ENCODE data around the gene KCNIP1.

Gene KCNIP1

GRCh38 chr5:170638051-170638450 lies 134.2 kb downstream of the KCNIP1 start:
- no peak for TF ChIP-seq ZNF274 (IDR thresholded peaks at IDR 0.05; ENCODE audit: low read depth, low read length)
- H3K4me3 ChIP-seq (ENCODE audit: low read length) = no peak overlapping the region

GRCh38 chr5:170638454-170639220 lies 134.8 kb downstream of the KCNIP1 start:
- no peak overlapping the region for H3K4me3 ChIP-seq (ENCODE audit: low read length)
- TF ChIP-seq ZNF274 (IDR thresholded peaks at IDR 0.05; ENCODE audit: low read depth, low read length) = no peak

DNA sequence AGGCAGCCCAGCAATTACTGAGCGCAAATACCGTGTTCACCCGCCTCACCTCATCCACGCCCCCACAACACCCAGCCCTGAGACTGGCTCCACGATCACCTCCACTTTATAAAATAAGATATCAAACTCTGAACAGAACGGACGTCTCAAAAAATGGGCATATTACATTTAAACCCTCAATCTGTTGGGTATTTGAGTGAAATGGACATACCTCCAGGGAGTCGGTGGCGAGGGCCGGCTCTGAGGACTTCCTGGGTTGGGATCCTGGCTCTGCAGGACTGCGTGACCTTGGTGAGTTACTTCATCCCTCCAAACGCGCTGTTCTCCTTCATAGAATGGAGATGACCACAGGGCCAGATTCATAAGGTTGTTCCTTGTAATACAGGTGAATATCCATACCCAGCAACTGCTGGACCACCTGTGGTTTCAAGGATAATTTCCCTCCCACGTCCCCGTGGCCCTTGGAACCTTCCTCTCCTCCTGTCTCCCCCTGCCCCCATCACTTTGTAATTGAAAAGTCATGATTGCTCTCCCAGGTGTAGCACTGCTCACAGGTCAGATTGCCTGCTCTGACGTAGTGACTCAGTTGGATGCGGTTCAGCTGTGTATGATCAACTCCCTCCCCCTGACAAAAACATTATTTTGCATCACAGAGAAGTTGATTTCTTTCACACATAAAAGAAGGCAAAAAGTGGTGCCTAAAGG lies 135.6 kb downstream of the KCNIP1 start:
- no peak overlapping the region for H3K4me3 ChIP-seq (ENCODE audit: low read length)
- TF ChIP-seq ZNF274 (IDR thresholded peaks at IDR 0.05; ENCODE audit: low read depth, low read length) = no peak

DNA sequence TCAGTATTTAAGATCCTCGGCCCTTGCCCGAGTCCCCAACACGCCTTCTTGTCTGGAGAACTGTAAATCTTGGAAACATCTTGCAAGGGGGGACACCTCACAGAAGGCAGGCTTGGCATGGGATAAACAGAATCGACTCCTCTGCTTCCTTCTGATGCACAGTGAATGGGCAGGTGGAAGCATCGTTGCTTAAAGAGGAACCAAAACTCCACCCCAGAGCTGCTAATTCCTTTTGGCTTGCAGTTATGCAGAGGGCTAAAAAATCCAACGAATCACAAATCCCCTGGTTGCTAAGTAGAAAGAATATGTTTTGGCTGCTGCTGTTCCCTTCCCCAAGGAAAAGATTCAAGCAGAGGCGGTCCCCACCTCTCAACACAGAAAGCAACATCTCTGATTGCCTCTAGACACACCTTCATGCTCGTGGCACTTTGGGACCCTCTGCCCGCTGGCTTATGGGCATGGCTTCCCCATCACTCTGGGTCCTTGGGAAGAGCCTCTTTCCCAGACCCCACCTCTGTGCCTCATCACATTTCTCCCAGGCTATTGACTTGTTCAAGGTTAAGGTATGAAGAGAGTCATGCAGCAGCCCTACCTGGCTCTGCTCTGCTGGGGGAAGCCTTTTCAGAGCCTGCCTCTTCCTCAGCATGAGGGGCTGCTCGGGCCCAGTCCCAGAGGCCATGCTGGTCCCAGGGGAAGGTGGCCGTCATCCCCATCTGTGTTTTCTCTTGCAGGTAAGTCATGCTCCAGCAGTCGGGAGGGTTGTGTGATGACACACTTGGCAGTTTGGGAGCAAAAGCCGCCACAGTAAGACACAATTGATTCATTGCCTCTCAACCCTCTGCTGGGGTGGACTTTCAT lies 137.1 kb downstream of the KCNIP1 start:
- H3K4me3 ChIP-seq (ENCODE audit: low read length) = no peak overlapping the region
- TF ChIP-seq ZNF274 (IDR thresholded peaks at IDR 0.05; ENCODE audit: low read depth, low read length) = no peak

DNA sequence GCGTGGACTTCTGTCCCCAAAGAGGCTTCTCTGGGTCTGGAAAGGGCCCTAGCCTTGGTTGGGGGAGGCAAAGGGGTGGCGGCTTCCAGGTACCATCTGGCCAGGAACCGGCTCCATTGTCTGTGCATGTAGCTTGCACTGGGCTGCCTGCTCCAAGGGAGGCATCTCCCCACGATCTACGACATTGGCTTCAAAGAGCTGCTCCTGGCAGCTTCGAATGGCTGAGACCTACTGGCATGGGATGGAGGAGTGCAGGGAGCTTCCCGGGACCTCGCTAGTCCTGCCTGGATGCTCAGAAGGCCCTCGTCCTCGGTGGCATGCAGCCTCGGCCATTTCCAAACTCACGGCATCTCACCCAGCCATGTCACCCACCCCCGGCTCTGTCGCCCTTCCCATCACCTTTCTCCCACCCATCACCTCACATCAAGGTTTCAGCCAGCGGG lies 137.8 kb downstream of the KCNIP1 start:
- no peak overlapping the region for H3K4me3 ChIP-seq (ENCODE audit: low read length)
- TF ChIP-seq ZNF274 (IDR thresholded peaks at IDR 0.05; ENCODE audit: low read depth, low read length) = no peak

DNA sequence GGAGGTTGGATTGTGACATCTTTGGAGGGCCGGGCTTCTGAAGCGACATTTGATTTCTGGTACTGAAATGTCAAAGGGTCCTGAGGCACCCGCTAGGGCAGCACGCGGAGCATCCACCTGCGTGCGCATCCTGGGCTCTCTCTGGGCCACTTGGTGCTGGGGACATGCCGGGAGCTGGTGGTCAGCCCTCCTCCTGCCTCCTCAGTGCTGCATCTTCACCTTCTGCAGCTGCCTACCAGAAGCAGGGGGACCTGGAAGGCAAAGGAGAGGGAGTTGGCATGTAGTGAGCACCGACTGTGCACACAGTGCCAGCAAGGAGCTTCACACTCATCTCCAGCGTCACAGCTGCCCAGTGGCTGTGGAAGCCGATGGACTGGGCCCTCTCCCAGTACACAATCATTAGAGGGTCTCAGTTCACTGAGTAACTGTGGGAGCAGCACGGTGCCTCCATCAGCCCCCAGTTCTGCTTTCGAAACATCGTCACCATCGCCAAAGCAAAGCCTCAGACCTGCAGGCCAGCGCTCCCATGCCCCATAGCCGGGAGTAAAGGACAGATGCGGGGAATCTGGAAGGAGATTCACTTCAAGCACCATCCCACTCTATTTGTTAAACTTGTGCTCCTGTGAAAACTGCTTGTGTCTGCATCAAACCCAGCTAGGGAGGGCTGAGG lies 138.4 kb downstream of the KCNIP1 start:
- TF ChIP-seq ZNF274 (IDR thresholded peaks at IDR 0.05; ENCODE audit: low read depth, low read length) = no peak
- H3K4me3 ChIP-seq (ENCODE audit: low read length) = no peak overlapping the region

DNA sequence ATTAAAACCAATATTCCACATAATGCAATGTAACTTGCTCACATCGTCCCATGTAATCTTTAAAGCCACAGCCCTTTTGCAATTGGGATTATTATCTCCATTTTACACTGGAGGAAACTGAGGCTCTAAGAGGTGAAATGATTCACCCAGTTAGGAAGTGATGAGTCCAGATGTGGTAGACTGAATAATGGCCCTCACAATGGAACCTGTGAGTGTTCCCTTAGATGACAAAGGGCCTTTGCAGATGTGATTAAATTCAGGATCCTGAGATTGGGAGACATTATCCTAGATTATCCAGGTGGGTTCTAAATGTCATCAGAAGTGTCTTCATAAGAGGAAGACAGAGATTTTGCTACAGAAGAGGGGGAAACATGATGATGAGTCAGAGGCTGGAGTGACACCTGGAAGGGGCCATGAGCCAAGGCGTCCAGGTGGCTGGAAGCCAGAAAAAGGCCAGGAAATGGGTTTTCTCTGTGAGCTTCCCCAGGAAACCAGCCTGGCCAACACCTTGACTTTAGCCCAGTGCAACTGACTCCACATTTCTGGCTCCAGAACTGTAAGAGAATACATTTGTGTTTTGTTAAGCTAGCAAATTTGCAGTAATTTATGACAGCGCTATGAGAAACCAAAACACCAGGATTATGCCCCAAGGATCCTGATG lies 139.1 kb downstream of the KCNIP1 start:
- no peak for TF ChIP-seq ZNF274 (IDR thresholded peaks at IDR 0.05; ENCODE audit: low read depth, low read length)

GRCh38 chr5:170643591-170643990 lies 139.8 kb downstream of the KCNIP1 start:
- no peak for TF ChIP-seq ZNF274 (IDR thresholded peaks at IDR 0.05; ENCODE audit: low read depth, low read length)
- H3K4me3 ChIP-seq (ENCODE audit: low read length) = no peak overlapping the region

More for the DNA sequence above, 139.1 kb downstream of the KCNIP1 start:
- no peak overlapping the region for H3K4me3 ChIP-seq (ENCODE audit: low read length)

- no peak for TF ChIP-seq ZNF274 (IDR thresholded peaks at IDR 0.05; ENCODE audit: low read depth, low read length)
- no peak overlapping the region for H3K4me3 ChIP-seq (ENCODE audit: low read length)
Observed at GRCh38 chr5:170644501-170644900, 140.7 kb downstream of the KCNIP1 start.

- H3K4me3 ChIP-seq (ENCODE audit: low read length) = no peak overlapping the region
- TF ChIP-seq ZNF274 (IDR thresholded peaks at IDR 0.05; ENCODE audit: low read depth, low read length) = no peak
Observed at GRCh38 chr5:170648541-170648940, 144.7 kb downstream of the KCNIP1 start.

DNA sequence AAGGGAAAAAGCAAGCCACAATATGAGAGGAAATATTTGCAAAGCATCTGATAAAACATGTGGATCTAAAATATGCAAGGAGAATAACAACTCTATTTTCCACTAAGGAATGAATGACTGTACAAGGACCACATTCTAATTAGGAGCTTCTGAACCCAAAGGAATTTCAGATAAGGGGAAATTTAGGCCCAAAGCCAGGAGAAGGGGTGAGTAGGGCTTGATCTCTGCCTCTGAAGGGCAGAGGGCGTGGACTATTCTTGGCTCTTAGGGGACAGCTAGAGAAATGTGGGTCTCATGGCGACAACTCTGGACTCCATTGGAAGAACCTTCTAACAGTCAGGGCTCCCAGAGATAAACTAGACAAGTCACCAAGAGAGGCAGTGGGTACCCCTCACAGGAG lies 147.0 kb downstream of the KCNIP1 start:
- TF ChIP-seq ZNF274 (IDR thresholded peaks at IDR 0.05; ENCODE audit: low read depth, low read length) = no peak
- H3K4me3 ChIP-seq (ENCODE audit: low read length) = no peak overlapping the region

- TF ChIP-seq ZNF274 (IDR thresholded peaks at IDR 0.05; ENCODE audit: low read depth, low read length) = no peak
- H3K4me3 ChIP-seq (ENCODE audit: low read length) = no peak overlapping the region
Observed at GRCh38 chr5:170651604-170652277, 147.9 kb downstream of the KCNIP1 start.

GRCh38 chr5:170655476-170655875 lies 151.7 kb downstream of the KCNIP1 start:
- no peak for TF ChIP-seq ZNF274 (IDR thresholded peaks at IDR 0.05; ENCODE audit: low read depth, low read length)
- H3K4me3 ChIP-seq (ENCODE audit: low read length) = no peak overlapping the region
